ENCODE results near the gene NKX2-4. TPM values are rescaled to one million over a fixed set of nuclear protein-coding genes. Genes with fewer than 3 reads are reported as not detected.

The NKX2-4 gene
- total RNA-seq, 1 experiment from 2014 or later: 23.9 TPM

- no peaks in the 10 kb centered on the region for H3K4me1 ChIP-seq (replicated peaks)
Observed at GRCh38 chr20:21365771-21366170, 31.6 kb downstream of the NKX2-4 start.

GRCh38 chr20:21364413-21364812 is 32.9 kb downstream of the NKX2-4 start:
- Histone ChIP-seq H3K27ac (no peak overlapping the region), H3K27me3 (replicated peaks) (no peaks in the 10 kb centered on the region), H3K9me3 (replicated peaks) (no peaks in the 10 kb centered on the region), H3K4me1 (replicated peaks) (no peaks in the 10 kb centered on the region), H3K36me3 (peaks cover 69% of the 10 kb centered on the region), H3K4me3 (no peak overlapping the region)
- DNase-seq (ENCODE audit: low read depth in 1 of 2, low spot score in 2 of 2): no peak

More at GRCh38 chr20:21365771-21366170, 31.6 kb downstream of the NKX2-4 start:
- no peaks in the 10 kb centered on the region for H3K27me3 ChIP-seq (replicated peaks)
- no peak overlapping the region for H3K4me3 ChIP-seq
- H3K27ac ChIP-seq: no peak overlapping the region
- H3K36me3 ChIP-seq: peaks cover 76% of the 10 kb centered on the region
- no peak for DNase-seq (ENCODE audit: low read depth in 1 of 2, low spot score in 2 of 2)
- H3K9me3 ChIP-seq (replicated peaks): no peaks in the 10 kb centered on the region

GRCh38 chr20:21361266-21361665 is 36.1 kb downstream of the NKX2-4 start:
- DNase-seq (ENCODE audit: low read depth in 1 of 2, low spot score in 2 of 2): no peak
- no peaks in the 10 kb centered on the region for H3K9me3 ChIP-seq (replicated peaks)
- H3K27ac ChIP-seq: no peak overlapping the region
- no peaks in the 10 kb centered on the region for H3K27me3 ChIP-seq (replicated peaks)
- H3K4me1 ChIP-seq (replicated peaks): no peaks in the 10 kb centered on the region
- H3K4me3 ChIP-seq: no peak overlapping the region
- H3K36me3 ChIP-seq: peaks cover 66% of the 10 kb centered on the region

- no peaks in the 10 kb centered on the region for H3K9me3 ChIP-seq (replicated peaks)
- H3K27ac ChIP-seq: no peak overlapping the region
- no peak overlapping the region for H3K4me3 ChIP-seq
- peaks cover 69% of the 10 kb centered on the region for H3K36me3 ChIP-seq
- no peaks in the 10 kb centered on the region for H3K4me1 ChIP-seq (replicated peaks)
- H3K27me3 ChIP-seq (replicated peaks): no peaks in the 10 kb centered on the region
- no peak for DNase-seq (ENCODE audit: low read depth in 1 of 2, low spot score in 2 of 2)
Observed at GRCh38 chr20:21360705-21361104, 36.6 kb downstream of the NKX2-4 start.

- no peak overlapping the region for H3K27ac ChIP-seq
- H3K9me3 ChIP-seq (replicated peaks): no peaks in the 10 kb centered on the region
- no peaks in the 10 kb centered on the region for H3K27me3 ChIP-seq (replicated peaks)
- no peak for DNase-seq (ENCODE audit: low read depth in 1 of 2, low spot score in 2 of 2)
- peaks cover 71% of the 10 kb centered on the region for H3K36me3 ChIP-seq
- H3K4me3 ChIP-seq: no peak overlapping the region
- H3K4me1 ChIP-seq (replicated peaks): no peaks in the 10 kb centered on the region
Observed at GRCh38 chr20:21358737-21359136, 38.6 kb downstream of the NKX2-4 start.

- Histone ChIP-seq H3K27me3 (replicated peaks) (no peaks in the 10 kb centered on the region), H3K36me3 (peaks cover 62% of the 10 kb centered on the region), H3K4me1 (replicated peaks) (peaks cover under 1% of the 10 kb centered on the region), H3K27ac (no peak overlapping the region), H3K9me3 (replicated peaks) (no peaks in the 10 kb centered on the region), H3K4me3 (no peak overlapping the region)
- DNase-seq (ENCODE audit: low read depth in 1 of 2, low spot score in 2 of 2): no peak
Observed at GRCh38 chr20:21357844-21358243, 39.5 kb downstream of the NKX2-4 start.

GRCh38 chr20:21356386-21356785 is 40.9 kb downstream of the NKX2-4 start:
- no peak for DNase-seq (ENCODE audit: low read depth in 1 of 2, low spot score in 2 of 2)
- H3K4me3 ChIP-seq: no peak overlapping the region
- no peaks in the 10 kb centered on the region for H3K27me3 ChIP-seq (replicated peaks)
- H3K27ac ChIP-seq: no peak overlapping the region
- H3K36me3 ChIP-seq: peaks cover 54% of the 10 kb centered on the region
- H3K9me3 ChIP-seq (replicated peaks): no peaks in the 10 kb centered on the region
- H3K4me1 ChIP-seq (replicated peaks): peaks cover 4% of the 10 kb centered on the region

GRCh38 chr20:21355981-21356380 is 41.3 kb downstream of the NKX2-4 start:
- H3K36me3 ChIP-seq: peaks cover 52% of the 10 kb centered on the region
- DNase-seq (ENCODE audit: low read depth in 1 of 2, low spot score in 2 of 2): no peak
- no peaks in the 10 kb centered on the region for H3K9me3 ChIP-seq (replicated peaks)
- no peak overlapping the region for H3K4me3 ChIP-seq
- H3K27ac ChIP-seq: no peak overlapping the region
- H3K27me3 ChIP-seq (replicated peaks): no peaks in the 10 kb centered on the region
- H3K4me1 ChIP-seq (replicated peaks): peaks cover 4% of the 10 kb centered on the region

- no peak overlapping the region for H3K4me3 ChIP-seq
- no peak for DNase-seq (ENCODE audit: low read depth in 1 of 2, low spot score in 2 of 2)
Observed at GRCh38 chr20:21353236-21353635, 44.1 kb downstream of the NKX2-4 start.

GRCh38 chr20:21352703-21353102 is 44.6 kb downstream of the NKX2-4 start:
- H3K4me3 ChIP-seq: no peak overlapping the region
- peaks cover 54% of the 10 kb centered on the region for H3K36me3 ChIP-seq
- H3K27ac ChIP-seq: no peak overlapping the region
- no peaks in the 10 kb centered on the region for H3K9me3 ChIP-seq (replicated peaks)
- H3K4me1 ChIP-seq (replicated peaks): peaks cover 4% of the 10 kb centered on the region
- no peak for DNase-seq (ENCODE audit: low read depth in 1 of 2, low spot score in 2 of 2)
- no peaks in the 10 kb centered on the region for H3K27me3 ChIP-seq (replicated peaks)

More at GRCh38 chr20:21353236-21353635, 44.1 kb downstream of the NKX2-4 start:
- peaks cover 53% of the 10 kb centered on the region for H3K36me3 ChIP-seq
- H3K27ac ChIP-seq: no peak overlapping the region
- no peaks in the 10 kb centered on the region for H3K9me3 ChIP-seq (replicated peaks)
- peaks cover 4% of the 10 kb centered on the region for H3K4me1 ChIP-seq (replicated peaks)
- no peaks in the 10 kb centered on the region for H3K27me3 ChIP-seq (replicated peaks)

Other genes starting within 250 kb of the NKX2-4 start
- 103 and 111 TPM in 2 replicates for gene XRN2, start 94.2 kb downstream of the NKX2-4 start, total RNA-seq (2014; rRNA removed; shearing (Covaris generic))
- 5.7 and 19.8 TPM in 2 replicates for gene NKX2-2, start 116.5 kb upstream of the NKX2-4 start, total RNA-seq (2014; rRNA removed; shearing (Covaris generic))

All from SJSA1 (cell line).